A549 (cell line): Measurements from ENCODE around the gene TMEM182. TPM values are rescaled to one million over a fixed set of nuclear protein-coding genes. Genes with fewer than 3 reads are reported as not detected.

Experiments
- ATAC-seq, 2 experiments: fragments of 200-7000 bp in 1 of 2; fragments of >200 bp in 1 of 2; cut with Nextera tagmentation in 1 of 2; cut with Tn5 transposase in 1 of 2; 3 replicates each; pipeline versions ENCODE4 v1.8.0 to v1.9.1; 2018 to 2020; ENCODE audit warnings: mild to moderate bottlenecking in 1 of 2, moderate library complexity in 1 of 2
- CTCF ChIA-PET: fragments of 300-600 bp; sonication (Branson Sonifier 250); formaldehyde crosslinking; extraction: SDS; loops from one replicate; lab custom pipeline; 2021; ENCODE audit warnings: antibody characterized with exemption, inconsistent platforms; lab: Yijun Ruan, JAX
- POLR2A ChIA-PET: fragments of 350-600 bp; formaldehyde crosslinking; extraction: SDS; loops from one replicate; lab custom pipeline; 2021; ENCODE audit warnings: antibody characterized with exemption, inconsistent platforms; lab: Yijun Ruan, JAX
- DNase-seq, 2 experiments: peaks; one replicate each; pipeline versions ENCODE4 v3.0.0 to v3.0.0-alpha.2; 2011 to 2016; ENCODE audit warnings: low read depth in 1 of 2, low spot score in 1 of 2
- FAIRE-seq: peaks from 2 replicates; lab custom pipeline; 2011; peaks lifted over from hg19 to GRCh38; lab: Jason Lieb, UNC
- H3K27ac ChIP-seq, 2 experiments: fragments of >200 bp; sonication (Bioruptor Twin); formaldehyde crosslinking; 3 replicates each; pipeline ENCODE4 v1.5.1; 2016 to 2017
- H3K4me1 ChIP-seq: fragments of >200 bp; sonication (Bioruptor Twin); formaldehyde crosslinking; 3 replicates; pipeline ENCODE4 v1.6.1; 2016
- H3K4me2 ChIP-seq: fragments of >200 bp; sonication (Bioruptor Twin); formaldehyde crosslinking; 3 replicates; pipeline ENCODE4 v1.6.1; 2016
- H3K4me3 ChIP-seq: fragments of >200 bp; sonication (Bioruptor Twin); formaldehyde crosslinking; 3 replicates; pipeline ENCODE4 v1.5.1; 2016
- H3K9me3 ChIP-seq: fragments of >200 bp; sonication (Bioruptor Twin); formaldehyde crosslinking; 3 replicates; pipeline ENCODE4 v1.6.1; 2016
- CBX8 ChIP-seq: fragments of 200-600 bp; sonication (generic); IDR thresholded peaks from 2 replicates; pipeline ENCODE4 v1.6.1; 2016
- EP300 ChIP-seq, 2 experiments: fragments of >200 bp; sonication (Bioruptor Twin); formaldehyde crosslinking; IDR thresholded peaks; 2 replicates in 1 of 2; 3 replicates in 1 of 2; pipeline ENCODE4 v1.6.1; 2016 to 2017
- FOSB ChIP-seq: fragments of 250-450 bp; sonication (Bioruptor Pico); IDR thresholded peaks from 2 replicates; pipeline ENCODE4 v1.5.0; 2020; ENCODE audit warnings: mild to moderate bottlenecking, moderate library complexity
- FOXS1 ChIP-seq: fragments of 250-450 bp; sonication (Bioruptor Pico); IDR thresholded peaks from 2 replicates; pipeline ENCODE4 v1.5.0; 2020; ENCODE audit warnings: mild to moderate bottlenecking, moderate library complexity
- HOXB5 ChIP-seq: fragments of 250-450 bp; sonication (Bioruptor Pico); IDR thresholded peaks from 2 replicates; pipeline ENCODE4 v1.5.0; 2020; ENCODE audit warnings: mild to moderate bottlenecking, moderate library complexity
- JUN ChIP-seq, 2 experiments: fragments of >200 bp; sonication (Bioruptor Twin); formaldehyde crosslinking; IDR thresholded peaks; 2 replicates in 1 of 2; 3 replicates in 1 of 2; pipeline ENCODE4 v1.6.1; 2016 to 2017
- KDM5A ChIP-seq: fragments of 200-600 bp; sonication (generic); IDR thresholded peaks from 2 replicates; pipeline ENCODE4 v1.6.1; 2016; ENCODE audit warnings: antibody characterized with exemption, mild to moderate bottlenecking
- MAZ ChIP-seq: fragments of 150-350 bp; IDR thresholded peaks from 2 replicates; pipeline ENCODE4 v1.6.1; 2014; ENCODE audit warnings: antibody characterized with exemption, low read depth, low read length, borderline replicate concordance
- MYC ChIP-seq: IDR thresholded peaks from 2 replicates; pipeline ENCODE4 v1.6.1; 2012; ENCODE audit warnings: mild to moderate bottlenecking, inconsistent platforms, low read length, improper control_type of control experiment, borderline replicate concordance
- NR3C1 ChIP-seq: fragments of >200 bp; sonication (Bioruptor Twin); formaldehyde crosslinking; IDR thresholded peaks from 3 replicates; pipeline ENCODE4 v1.6.1; 2017
- POLR2AphosphoS2 ChIP-seq: conservative IDR thresholded peaks from 2 replicates; pipeline ENCODE4 v1.6.1; 2012; ENCODE audit warnings: low read length, improper control_type of control experiment, inconsistent platforms
- RAD21 ChIP-seq, 2 experiments: fragments of >200 bp in 1 of 2; sonication (Bioruptor Twin) in 1 of 2; formaldehyde crosslinking in 1 of 2; IDR thresholded peaks in 1 of 2; conservative IDR thresholded peaks in 1 of 2; 2 replicates in 1 of 2; 3 replicates in 1 of 2; pipeline ENCODE4 v1.6.1; 2012 to 2018; ENCODE audit warnings: inconsistent platforms in 1 of 2
- RARB ChIP-seq: fragments of 250-450 bp; sonication (Bioruptor Pico); IDR thresholded peaks from 2 replicates; pipeline ENCODE4 v1.8.0; 2021; ENCODE audit warnings: mild to moderate bottlenecking, moderate library complexity
- RCOR1 ChIP-seq: fragments of 150-350 bp; IDR thresholded peaks from 2 replicates; pipeline ENCODE4 v1.6.1; 2014; ENCODE audit warnings: antibody characterized with exemption, low read length, low read depth
- RNF2 ChIP-seq: fragments of 200-600 bp; sonication (generic); IDR thresholded peaks from 2 replicates; pipeline ENCODE4 v1.6.1; 2016; ENCODE audit warnings: low read depth, mild to moderate bottlenecking, antibody characterized with exemption, moderate library complexity, borderline replicate concordance
- SREBF2 ChIP-seq: fragments of 450-650 bp; IDR thresholded peaks from 2 replicates; pipeline ENCODE4 v1.6.1; 2014; ENCODE audit warnings: mild to moderate bottlenecking, moderate library complexity
- TP53 ChIP-seq: fragments of 250-450 bp; sonication (Bioruptor Pico); IDR thresholded peaks from 2 replicates; pipeline ENCODE4 v1.5.0; 2021; ENCODE audit warnings: mild to moderate bottlenecking, moderate library complexity
- ZC3H11A ChIP-seq: fragments of 450-650 bp; IDR thresholded peaks from 2 replicates; pipeline ENCODE4 v1.6.1; 2014; ENCODE audit warnings: antibody characterized with exemption, mild to moderate bottlenecking
- ZFP36 ChIP-seq: fragments of 450-650 bp; IDR thresholded peaks from 2 replicates; pipeline ENCODE4 v1.6.1; 2014; ENCODE audit warnings: borderline replicate concordance; ENCODE audit not compliant: partially characterized antibody
- WGBS: methylation state at CpG from one replicate; pipeline ENCODE4 v1.1.6; 2017; ENCODE audit errors: missing lambda C conversion rate; 5-methylcytosine and 5-hydroxymethylcytosine counted together
- polyA plus RNA-seq, 4 experiments: library from polyadenylated mRNA; depleted of rRNA in 3 of 4; stranded (reverse); fragments of >200 nt; fragmentation: RNase III in 1 of 4; extraction: RNeasy Plus Mini Kit Qiagen cat#74134 plus additional on column Dnase treatment in 1 of 4; gene quantifications; 2 replicates in 3 of 4; 3 replicates in 1 of 4; pipeline ENCODE4 v1.2.3, GENCODE V29; 2011 to 2017
- TF ChIP-seq, protein P1 (sequence below): fragments of 200-600 bp; sonication (generic); IDR thresholded peaks from 2 replicates; pipeline ENCODE4 v1.6.1; 2016; ENCODE audit warnings: antibody characterized with exemption, mild to moderate bottlenecking, moderate library complexity
- TF ChIP-seq, protein P2 (sequence below): IDR thresholded peaks from 2 replicates; pipeline ENCODE4 v1.6.1; 2012; ENCODE audit warnings: low read depth, borderline replicate concordance
- TF ChIP-seq, protein P3 (sequence below): IDR thresholded peaks from 2 replicates; pipeline ENCODE4 v1.6.1; 2012
- TF ChIP-seq, protein P4 (sequence below): IDR thresholded peaks from 2 replicates; pipeline ENCODE4 v1.6.1; 2012
- TF ChIP-seq, protein P5 (sequence below): fragments of >200 bp; sonication (Bioruptor Twin); formaldehyde crosslinking; IDR thresholded peaks from 2 replicates; pipeline ENCODE4 v1.6.1; 2016

TMEM182 gene
- polyA plus RNA-seq, 2 of the 4 experiments (the other 2 are of a cell fraction): 5.3 to 13.1 TPM

DNA sequence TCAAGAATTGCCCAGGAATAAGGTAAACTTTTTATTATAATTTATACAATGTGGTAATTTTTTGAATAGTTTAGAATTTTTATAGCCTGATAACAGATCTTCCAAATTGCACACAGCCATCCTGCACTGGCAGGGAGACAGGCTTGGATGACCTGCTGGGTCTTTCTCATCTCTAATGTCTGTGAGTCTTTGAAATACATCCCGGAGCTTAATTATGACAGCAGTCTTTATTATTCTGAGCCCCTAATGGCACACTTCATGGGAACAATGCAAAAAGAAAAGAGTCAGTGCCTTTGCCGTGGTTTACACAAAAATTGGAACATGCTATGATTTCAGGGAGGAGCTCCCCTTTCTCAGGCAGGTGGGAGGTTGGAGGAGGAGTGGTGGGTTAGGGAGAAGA is 71.0 kb downstream of the TMEM182 start (continued):
- TF ChIP-seq, protein P1, sequence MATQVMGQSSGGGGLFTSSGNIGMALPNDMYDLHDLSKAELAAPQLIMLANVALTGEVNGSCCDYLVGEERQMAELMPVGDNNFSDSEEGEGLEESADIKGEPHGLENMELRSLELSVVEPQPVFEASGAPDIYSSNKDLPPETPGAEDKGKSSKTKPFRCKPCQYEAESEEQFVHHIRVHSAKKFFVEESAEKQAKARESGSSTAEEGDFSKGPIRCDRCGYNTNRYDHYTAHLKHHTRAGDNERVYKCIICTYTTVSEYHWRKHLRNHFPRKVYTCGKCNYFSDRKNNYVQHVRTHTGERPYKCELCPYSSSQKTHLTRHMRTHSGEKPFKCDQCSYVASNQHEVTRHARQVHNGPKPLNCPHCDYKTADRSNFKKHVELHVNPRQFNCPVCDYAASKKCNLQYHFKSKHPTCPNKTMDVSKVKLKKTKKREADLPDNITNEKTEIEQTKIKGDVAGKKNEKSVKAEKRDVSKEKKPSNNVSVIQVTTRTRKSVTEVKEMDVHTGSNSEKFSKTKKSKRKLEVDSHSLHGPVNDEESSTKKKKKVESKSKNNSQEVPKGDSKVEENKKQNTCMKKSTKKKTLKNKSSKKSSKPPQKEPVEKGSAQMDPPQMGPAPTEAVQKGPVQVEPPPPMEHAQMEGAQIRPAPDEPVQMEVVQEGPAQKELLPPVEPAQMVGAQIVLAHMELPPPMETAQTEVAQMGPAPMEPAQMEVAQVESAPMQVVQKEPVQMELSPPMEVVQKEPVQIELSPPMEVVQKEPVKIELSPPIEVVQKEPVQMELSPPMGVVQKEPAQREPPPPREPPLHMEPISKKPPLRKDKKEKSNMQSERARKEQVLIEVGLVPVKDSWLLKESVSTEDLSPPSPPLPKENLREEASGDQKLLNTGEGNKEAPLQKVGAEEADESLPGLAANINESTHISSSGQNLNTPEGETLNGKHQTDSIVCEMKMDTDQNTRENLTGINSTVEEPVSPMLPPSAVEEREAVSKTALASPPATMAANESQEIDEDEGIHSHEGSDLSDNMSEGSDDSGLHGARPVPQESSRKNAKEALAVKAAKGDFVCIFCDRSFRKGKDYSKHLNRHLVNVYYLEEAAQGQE: no peak
- no peak for TF ChIP-seq MAZ
- TF ChIP-seq RARB (CRISPR knock-in tag): no peak
- TF ChIP-seq ZFP36: no peak
- no peak for TF ChIP-seq MYC
- TF ChIP-seq EP300 (IDR thresholded peaks at IDR 0.05): no peak
- no peak for TF ChIP-seq CBX8

DNA sequence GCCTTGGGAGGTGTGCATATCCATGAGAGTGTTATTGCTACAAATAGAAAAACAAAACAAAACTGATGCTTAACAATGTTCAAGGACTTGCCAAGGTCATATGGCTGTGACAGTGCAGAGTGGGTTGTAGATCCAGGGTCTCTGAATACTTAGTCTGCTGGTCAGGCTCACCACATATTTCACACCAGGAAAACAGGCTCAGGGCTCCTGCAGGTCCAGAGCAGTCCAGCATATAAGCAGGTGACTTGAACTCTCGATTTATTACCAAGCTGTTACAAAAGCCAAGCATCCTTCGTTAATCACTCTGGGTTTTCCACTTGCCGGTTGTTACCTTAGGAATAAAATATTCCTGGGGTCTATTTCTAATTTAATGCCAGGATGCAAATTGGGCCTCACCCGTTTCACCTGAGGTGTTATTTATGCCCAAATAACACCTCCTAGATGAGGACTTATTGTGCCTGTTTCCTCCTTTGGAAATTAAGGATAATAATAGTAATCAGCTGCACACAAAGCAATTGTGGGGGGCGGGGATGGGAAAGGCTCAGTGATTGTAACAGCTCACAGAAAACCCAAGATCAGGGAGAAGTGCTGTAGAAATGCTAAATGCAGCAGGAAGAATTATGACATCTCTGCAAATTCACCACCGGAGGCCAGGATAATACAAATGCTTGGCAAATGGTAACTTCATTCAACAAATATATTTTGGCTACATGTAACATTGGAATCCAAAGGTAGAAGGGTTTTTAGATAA is 72.9 kb downstream of the TMEM182 start:
- no peak overlapping the region for H3K4me2 ChIP-seq
- 55% methylated on average over 6 of the region's 6 CpGs for WGBS
- DNase-seq: no peak
- TF ChIP-seq, protein P2, sequence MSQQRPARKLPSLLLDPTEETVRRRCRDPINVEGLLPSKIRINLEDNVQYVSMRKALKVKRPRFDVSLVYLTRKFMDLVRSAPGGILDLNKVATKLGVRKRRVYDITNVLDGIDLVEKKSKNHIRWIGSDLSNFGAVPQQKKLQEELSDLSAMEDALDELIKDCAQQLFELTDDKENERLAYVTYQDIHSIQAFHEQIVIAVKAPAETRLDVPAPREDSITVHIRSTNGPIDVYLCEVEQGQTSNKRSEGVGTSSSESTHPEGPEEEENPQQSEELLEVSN: no peak
- TF ChIP-seq RNF2 (no peak), NR3C1 (no peak), POLR2AphosphoS2 (no peak), RCOR1 (no peak), JUN (IDR thresholded peaks at IDR 0.05) (no peak), CBX8 (no peak), KDM5A (no peak), SREBF2 (no peak), RAD21 (conservative IDR thresholded peaks at IDR 0.05 in 1 of 2, IDR thresholded peaks at IDR 0.05 in 1 of 2) (no peak), FOXS1 (CRISPR knock-in tag) (no peak), ZC3H11A (no peak), MYC (no peak), HOXB5 (no peak), FOSB (CRISPR knock-in tag) (no peak), TP53 (CRISPR knock-in tag) (no peak)
- TF ChIP-seq, protein P3, sequence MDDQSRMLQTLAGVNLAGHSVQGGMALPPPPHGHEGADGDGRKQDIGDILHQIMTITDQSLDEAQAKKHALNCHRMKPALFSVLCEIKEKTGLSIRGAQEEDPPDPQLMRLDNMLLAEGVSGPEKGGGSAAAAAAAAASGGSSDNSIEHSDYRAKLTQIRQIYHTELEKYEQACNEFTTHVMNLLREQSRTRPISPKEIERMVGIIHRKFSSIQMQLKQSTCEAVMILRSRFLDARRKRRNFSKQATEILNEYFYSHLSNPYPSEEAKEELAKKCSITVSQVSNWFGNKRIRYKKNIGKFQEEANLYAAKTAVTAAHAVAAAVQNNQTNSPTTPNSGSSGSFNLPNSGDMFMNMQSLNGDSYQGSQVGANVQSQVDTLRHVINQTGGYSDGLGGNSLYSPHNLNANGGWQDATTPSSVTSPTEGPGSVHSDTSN: no peak
- TF ChIP-seq, protein P4, sequence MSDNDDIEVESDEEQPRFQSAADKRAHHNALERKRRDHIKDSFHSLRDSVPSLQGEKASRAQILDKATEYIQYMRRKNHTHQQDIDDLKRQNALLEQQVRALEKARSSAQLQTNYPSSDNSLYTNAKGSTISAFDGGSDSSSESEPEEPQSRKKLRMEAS: no peak
- TF ChIP-seq, protein P1: no peak
- TF ChIP-seq, protein P5, sequence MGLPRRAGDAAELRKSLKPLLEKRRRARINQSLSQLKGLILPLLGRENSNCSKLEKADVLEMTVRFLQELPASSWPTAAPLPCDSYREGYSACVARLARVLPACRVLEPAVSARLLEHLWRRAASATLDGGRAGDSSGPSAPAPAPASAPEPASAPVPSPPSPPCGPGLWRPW: no peak
- TF ChIP-seq, all 56 proteins: peak for 0
- Histone ChIP-seq H3K27ac (no peak overlapping the region), H3K9me3 (no peaks in the 10 kb centered on the region), H3K4me3 (no peak overlapping the region), H3K4me1 (no peaks in the 10 kb centered on the region)
- ATAC-seq (no peak), FAIRE-seq (no peak)
- ChIA-PET CTCF (interaction anchor here (1.1 kb wide), 1 partner anchor 29 kb away, joined by 3 read pairs; no protein-coding TSS in a partner anchor), POLR2A (no interaction called here)
